ENCODE measurements around the gene OR10H1.

- no peak for TF ChIP-seq PATZ1 (CRISPR knock-in tag; IDR thresholded peaks at IDR 0.05; ENCODE audit: borderline replicate concordance)
- TF ChIP-seq OSR1 (CRISPR knock-in tag; IDR thresholded peaks at IDR 0.05), result no peak
- no peak for TF ChIP-seq ZFP3 (CRISPR knock-in tag; IDR thresholded peaks at IDR 0.05)
- TF ChIP-seq CSDC2 (CRISPR knock-in tag; IDR thresholded peaks at IDR 0.05), result no peak
- TF ChIP-seq ESRRG (CRISPR knock-in tag; IDR thresholded peaks at IDR 0.05), result no peak
These were observed 45.9 kb downstream of the OR10H1 start for GRCh38 chr19:15769586-15769985.
